Small intestine (tissue), 7 donors: ENCODE data around the gene PPM1N. TPM values are rescaled to one million over a fixed set of nuclear protein-coding genes. Genes with fewer than 3 reads are reported as not detected.
A peak's percentile ranks its signal among the peaks of the same experiment; 100 is the strongest.

Source experiments
- DNase-seq, 2 donors: peaks; one replicate each; pipeline versions ENCODE4 v3.0.0 to v3.0.0-alpha.2; 2013
- FAIRE-seq: peaks from 2 replicates; lab custom pipeline; 2012; peaks lifted over from hg19 to GRCh38; lab: Jason Lieb, UNC
- H3K27ac ChIP-seq, 3 donors: one replicate each; pipeline ENCODE4 v1.5.1; 2013; ENCODE audit warnings: low read length in 2 of 3, mild to moderate bottlenecking in 2 of 3, control low read depth in 1 of 3, inconsistent platforms in 1 of 3, low read depth in 1 of 3, moderate library complexity in 1 of 3
- H3K27me3 ChIP-seq, 3 donors: one replicate each; pipeline ENCODE4 v1.6.1; 2013; ENCODE audit warnings: low read length in 3 of 3, inconsistent platforms in 1 of 3; ENCODE audit not compliant: control insufficient read depth in 3 of 3, insufficient read depth in 3 of 3
- H3K36me3 ChIP-seq, 3 donors: one replicate each; pipeline ENCODE4 v1.6.1; 2013; ENCODE audit warnings: low read length in 3 of 3, inconsistent platforms in 1 of 3, low read depth in 1 of 3, mild to moderate bottlenecking in 1 of 3, moderate library complexity in 1 of 3; ENCODE audit not compliant: control insufficient read depth in 3 of 3, insufficient read depth in 2 of 3
- H3K4me1 ChIP-seq, 3 donors: one replicate each; pipeline ENCODE4 v1.6.1; 2013; ENCODE audit warnings: low read length in 2 of 3, inconsistent platforms in 1 of 3, low read depth in 1 of 3, mild to moderate bottlenecking in 1 of 3, moderate library complexity in 1 of 3; ENCODE audit not compliant: control insufficient read depth in 3 of 3, insufficient read depth in 2 of 3
- H3K4me3 ChIP-seq, 3 donors: one replicate each; pipeline ENCODE4 v1.5.1; 2013; ENCODE audit warnings: low read length in 3 of 3, control low read depth in 1 of 3, inconsistent platforms in 1 of 3, low read depth in 1 of 3, mild to moderate bottlenecking in 1 of 3, moderate library complexity in 1 of 3
- H3K9me3 ChIP-seq, 2 donors: one replicate each; pipeline ENCODE4 v1.6.1; 2013; ENCODE audit warnings: low read depth in 1 of 2, low read length in 1 of 2; ENCODE audit not compliant: control insufficient read depth in 2 of 2, insufficient read depth in 1 of 2
- WGBS, 3 donors: extraction: QIAGEN DNeasy Blood & Tissue Kit; methylation state at CpG; one replicate each; pipeline ENCODE4 v1.1.7; 2013; 5-methylcytosine and 5-hydroxymethylcytosine counted together
- polyA plus RNA-seq, 4 donors: library from polyadenylated mRNA; stranded (reverse) in 3 of 4; unstranded in 1 of 4; fragments of 200-250 nt in 3 of 4; fragments of 120-200 nt in 1 of 4; gene quantifications; one replicate each; pipeline versions ENCODE4 v1.2.1 to v1.2.3, GENCODE V29; 2013
- donor health status: healthy with polysubstance abuse.
- donor health status: control.
- donor health status: control.
- donor health status: Bipolar disorder and iron deficiency.
- donor health status: healthy.

PPM1N gene
- polyA plus RNA-seq, 4 donors, result 0.65 to 1.9 (median 1.5) TPM

- H3K4me1 ChIP-seq, result peaks cover 9 to 27% (median 16%) of the 10 kb centered on the region in 3 donors
- 65 to 77% (median 73%) methylated on average over 6 of the region's 6 CpGs for WGBS, 3 donors
- FAIRE-seq, result no peak
These were observed 14.7 kb downstream of the PPM1N start for GRCh38 chr19:45512881-45513483.

GRCh38 chr19:45514376-45515051 is 16.3 kb downstream of the PPM1N start:
- Histone ChIP-seq H3K36me3 (peaks cover 0 to 67% (median 3%) of the 10 kb centered on the region in 3 donors), H3K27me3 (no peaks in the 10 kb centered on the region), H3K9me3 (no peaks in the 10 kb centered on the region), H3K4me3 (no peak overlapping the region), H3K27ac (peak overlapping the region; percentile 64 to 94 (median 88)), H3K4me1 (peaks cover 9 to 26% (median 16%) of the 10 kb centered on the region in 3 donors)
- FAIRE-seq (no peak), DNase-seq (peak; percentile 78 to 92)
- WGBS, 3 donors, result 10 to 42% (median 21%) methylated on average over 13 of the region's 13 CpGs

More at GRCh38 chr19:45512881-45513483, 14.7 kb downstream of the PPM1N start:
- Histone ChIP-seq H3K27ac (peak overlapping the region in 2 of 3 donors; percentile 64 to 88), H3K27me3 (no peaks in the 10 kb centered on the region), H3K36me3 (peaks cover 0 to 54% (median 3%) of the 10 kb centered on the region in 3 donors), H3K4me3 (no peak overlapping the region), H3K9me3 (no peaks in the 10 kb centered on the region)
- no peak for DNase-seq

GRCh38 chr19:45515081-45515624 is 16.9 kb downstream of the PPM1N start:
- H3K27ac ChIP-seq, result peak overlapping the region; percentile 64 to 94 (median 88)
- H3K4me1 ChIP-seq, result peaks cover 9 to 23% (median 16%) of the 10 kb centered on the region in 3 donors
- no peak overlapping the region for H3K4me3 ChIP-seq
- DNase-seq (peak in 1 of 2 donors; percentile 59), FAIRE-seq (no peak)
- H3K9me3 ChIP-seq, result no peaks in the 10 kb centered on the region
- 41 to 50% (median 42%) methylated on average over 10 of the region's 10 CpGs for WGBS, 3 donors
- no peaks in the 10 kb centered on the region for H3K27me3 ChIP-seq
- peaks cover 0 to 70% (median 7%) of the 10 kb centered on the region in 3 donors for H3K36me3 ChIP-seq

GRCh38 chr19:45515807-45516401 is 17.7 kb downstream of the PPM1N start:
- H3K27ac ChIP-seq, result peak overlapping the region; percentile 64 to 94 (median 88)
- H3K9me3 ChIP-seq, result no peaks in the 10 kb centered on the region
- WGBS, 3 donors, result 34 to 59% (median 42%) methylated on average over 9 of the region's 9 CpGs
- no peak for FAIRE-seq
- DNase-seq, result peak; percentile 58 to 79
- H3K4me1 ChIP-seq, result peaks cover 9 to 23% (median 16%) of the 10 kb centered on the region in 3 donors
- peaks cover 0 to 72% (median 7%) of the 10 kb centered on the region in 3 donors for H3K36me3 ChIP-seq
- H3K27me3 ChIP-seq, result no peaks in the 10 kb centered on the region
- H3K4me3 ChIP-seq, result no peak overlapping the region

- 55 to 63% (median 58%) methylated on average over 7 of the region's 7 CpGs for WGBS, 3 donors
These were observed 19.0 kb downstream of the PPM1N start for GRCh38 chr19:45517238-45517637.

GRCh38 chr19:45517641-45518468 is 19.6 kb downstream of the PPM1N start:
- H3K4me1 ChIP-seq, result peaks cover 9 to 23% (median 16%) of the 10 kb centered on the region in 3 donors
- H3K27ac ChIP-seq, result peak overlapping the region in 2 of 3 donors; percentile 11 to 30
- no peaks in the 10 kb centered on the region for H3K27me3 ChIP-seq
- peaks cover 3 to 84% (median 15%) of the 10 kb centered on the region in 3 donors for H3K36me3 ChIP-seq
- 88 to 89% (median 88%) methylated on average over 48 to 50 of the region's 50 CpGs for WGBS, 3 donors
- FAIRE-seq, result no peak
- no peak for DNase-seq
- H3K9me3 ChIP-seq, result no peaks in the 10 kb centered on the region
- no peak overlapping the region for H3K4me3 ChIP-seq

More at GRCh38 chr19:45517238-45517637, 19.0 kb downstream of the PPM1N start:
- DNase-seq, result no peak
- H3K36me3 ChIP-seq, result peaks cover 3 to 79% (median 9%) of the 10 kb centered on the region in 3 donors
- peak overlapping the region in 1 of 3 donors; percentile 30 for H3K27ac ChIP-seq
- peaks cover 9 to 23% (median 16%) of the 10 kb centered on the region in 3 donors for H3K4me1 ChIP-seq
- no peak for FAIRE-seq
- H3K4me3 ChIP-seq, result no peak overlapping the region
- H3K27me3 ChIP-seq, result no peaks in the 10 kb centered on the region
- no peaks in the 10 kb centered on the region for H3K9me3 ChIP-seq

GRCh38 chr19:45518469-45518826 is 20.2 kb downstream of the PPM1N start:
- peak; percentile 31 to 86 for DNase-seq
- peak overlapping the region in 2 of 3 donors; percentile 3 to 11 for H3K27ac ChIP-seq
- WGBS, 3 donors, result 23 to 68% (median 31%) methylated on average over 7 of the region's 7 CpGs

More at GRCh38 chr19:45518469-45518826, 20.2 kb downstream of the PPM1N start:
- FAIRE-seq, result no peak
- no peaks in the 10 kb centered on the region for H3K9me3 ChIP-seq
- no peaks in the 10 kb centered on the region for H3K27me3 ChIP-seq
- H3K4me3 ChIP-seq, result no peak overlapping the region
- H3K4me1 ChIP-seq, result peaks cover 9 to 23% (median 14%) of the 10 kb centered on the region in 3 donors
- H3K36me3 ChIP-seq, result peaks cover 3 to 86% (median 15%) of the 10 kb centered on the region in 3 donors
